ENCODE data around the gene NUDCD3.

Gene NUDCD3

DNA sequence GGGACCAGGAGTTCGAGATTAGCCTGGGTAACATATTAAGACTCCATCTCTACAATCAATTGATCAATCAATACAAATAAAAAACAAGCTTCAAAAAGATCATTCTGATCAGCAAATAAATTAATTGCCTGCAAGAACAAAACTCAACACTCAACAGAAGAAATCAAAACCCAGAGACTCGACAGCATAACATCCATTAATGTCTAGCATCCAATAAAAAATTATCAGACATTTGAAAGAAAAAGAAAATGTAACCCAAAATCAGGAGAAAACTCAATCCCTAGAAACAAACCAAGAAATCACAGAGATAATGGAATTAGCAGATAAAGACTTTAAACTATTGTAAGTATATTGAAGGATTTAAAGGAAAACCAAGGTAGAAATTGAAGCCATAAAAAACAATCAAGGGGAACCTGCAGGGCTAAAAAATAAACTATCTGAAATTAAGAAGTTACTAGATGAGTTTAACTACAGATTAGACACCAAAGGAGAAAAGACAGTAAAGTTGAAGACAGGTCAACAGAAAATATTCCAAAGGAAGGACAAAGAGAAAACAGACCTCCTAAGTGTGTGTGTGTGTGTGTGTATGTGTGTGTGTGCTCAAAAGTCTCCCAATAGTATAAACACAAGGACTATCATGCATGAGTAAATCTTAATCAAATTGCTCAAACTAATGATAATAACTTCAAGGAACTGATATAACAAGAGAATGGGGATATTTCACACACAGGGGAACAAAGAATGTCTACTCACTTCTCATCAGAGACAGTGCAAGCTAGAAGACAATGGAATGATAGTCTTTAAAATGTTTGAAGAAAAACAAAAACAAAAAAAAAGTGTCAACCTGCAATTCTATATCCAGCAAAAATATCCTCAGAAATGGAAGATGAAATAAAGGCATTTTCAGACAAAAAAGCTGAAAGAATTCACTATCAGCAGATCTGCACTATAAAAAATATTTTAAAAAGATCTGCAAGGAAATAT lies 7.7 kb downstream of the NUDCD3 start:
- DNase-seq (ENCODE audit: low read depth in 2 of 3, low spot score in 1 of 3), result no peak

DNA sequence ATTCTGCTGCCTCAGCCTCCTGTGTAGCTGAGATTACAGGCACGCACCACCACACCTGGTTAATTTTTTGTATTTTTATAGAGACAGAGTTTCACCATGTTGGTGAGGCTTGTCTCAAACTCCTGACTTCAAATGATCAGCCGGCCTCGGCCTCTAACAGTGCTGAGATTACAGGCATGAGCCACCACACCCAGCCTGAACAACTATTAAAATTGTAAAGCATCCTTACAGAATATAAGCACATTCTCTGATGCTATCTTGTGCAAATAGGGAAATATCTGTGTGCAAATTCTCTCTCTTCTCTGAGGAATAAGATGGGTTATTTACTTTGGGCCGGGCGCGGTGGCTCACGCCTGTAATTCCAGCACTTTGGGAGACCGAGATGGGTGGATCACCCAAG lies 12.5 kb downstream of the NUDCD3 start:
- no peak for DNase-seq (ENCODE audit: low read depth in 2 of 3, low spot score in 1 of 3)

DNA sequence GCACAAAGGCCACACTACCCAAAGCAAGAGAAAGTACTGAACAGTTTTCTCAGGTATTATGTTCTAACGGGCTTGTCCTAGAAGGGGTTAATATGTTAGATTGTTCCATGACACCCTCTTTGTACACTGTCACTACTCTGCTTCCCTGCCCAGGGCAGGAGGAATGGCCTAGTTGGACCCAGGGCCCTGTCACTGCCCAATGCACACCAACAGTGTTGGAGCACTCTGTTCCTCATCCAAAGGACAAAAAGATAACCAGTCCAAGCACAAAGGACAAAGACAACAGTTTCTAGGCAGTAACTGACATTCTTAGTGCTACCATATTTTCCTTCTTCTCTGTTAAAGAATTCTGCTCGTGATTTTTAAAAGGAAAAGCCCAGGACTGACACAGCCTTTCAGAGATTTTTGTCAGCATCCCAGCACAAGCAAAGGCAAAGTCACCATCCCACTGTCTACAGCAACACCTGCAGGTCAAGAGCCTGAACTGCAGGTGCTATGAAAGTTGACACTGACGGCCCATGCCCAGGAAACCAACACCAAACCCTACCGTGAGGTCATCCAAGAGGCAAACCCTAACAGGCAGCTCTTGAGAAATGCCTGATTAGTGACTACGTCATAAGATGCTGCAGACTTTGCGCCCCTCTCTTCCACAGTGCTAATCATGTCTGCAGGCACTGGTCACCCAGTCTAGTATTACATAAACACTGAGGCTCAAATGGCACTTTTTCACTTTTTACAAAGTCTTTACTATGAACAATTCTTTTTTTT lies 13.2 kb downstream of the NUDCD3 start:
- peak; percentile 33 to 53 (median 36) for DNase-seq (ENCODE audit: low read depth in 2 of 3, low spot score in 1 of 3)

DNA sequence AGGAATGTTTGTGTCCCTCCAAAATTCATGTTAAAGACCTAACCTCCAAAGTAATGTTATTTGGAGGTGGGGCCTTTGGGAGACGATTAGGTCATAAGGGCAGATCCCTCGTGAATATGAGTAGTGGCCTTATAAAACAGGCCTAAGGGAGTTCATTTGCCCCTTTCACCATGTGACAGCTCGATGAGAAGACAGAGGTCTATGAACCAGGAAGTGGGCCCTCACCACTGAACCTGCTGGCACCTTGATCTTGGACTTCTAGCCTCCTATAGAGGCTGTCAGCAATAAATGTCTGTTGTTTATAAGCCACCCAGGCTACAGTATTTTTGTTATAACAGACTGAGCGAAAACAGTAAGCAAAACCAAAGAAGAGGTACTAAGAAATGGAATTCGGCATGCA lies 14.1 kb downstream of the NUDCD3 start:
- DNase-seq (ENCODE audit: low read depth in 2 of 3, low spot score in 1 of 3), result no peak

DNA sequence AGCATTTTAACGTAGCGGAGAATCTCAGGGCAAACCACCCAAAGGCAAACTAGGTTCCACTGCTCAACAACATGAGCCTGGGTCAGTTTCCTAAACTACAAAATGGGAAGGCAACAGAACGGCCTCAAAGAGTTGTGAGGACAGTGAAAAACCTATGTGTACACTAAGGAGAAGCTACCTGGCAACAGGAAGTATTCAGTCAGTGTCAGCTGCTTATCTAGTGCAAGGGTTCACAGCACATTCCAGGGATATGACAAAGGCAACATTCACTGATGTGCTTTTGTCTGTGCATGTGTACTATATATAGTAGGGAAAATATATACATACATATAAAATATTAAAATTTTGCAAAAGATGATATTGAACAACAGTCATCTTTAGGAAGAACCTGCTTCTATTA lies 17.2 kb downstream of the NUDCD3 start:
- DNase-seq (ENCODE audit: low read depth in 2 of 3, low spot score in 1 of 3), result no peak

DNA sequence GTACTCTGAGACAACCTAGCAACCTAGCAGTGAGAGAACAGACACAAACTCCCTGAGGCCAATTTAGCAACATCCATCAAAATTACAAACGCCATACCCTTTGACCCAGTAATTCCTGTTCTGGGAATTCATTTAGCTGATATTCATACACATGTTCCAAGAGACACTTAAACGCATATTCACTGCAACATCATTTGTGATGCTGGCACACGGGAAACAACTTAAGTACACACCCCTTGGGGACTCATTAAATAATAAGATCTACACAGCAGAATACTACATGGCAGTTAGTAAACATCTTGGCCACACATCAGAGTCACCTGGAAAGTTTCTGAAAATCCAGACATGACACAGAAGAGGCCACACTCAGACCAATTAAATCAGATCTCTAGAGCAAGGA lies 17.6 kb downstream of the NUDCD3 start:
- no peak for DNase-seq (ENCODE audit: low read depth in 2 of 3, low spot score in 1 of 3)

DNA sequence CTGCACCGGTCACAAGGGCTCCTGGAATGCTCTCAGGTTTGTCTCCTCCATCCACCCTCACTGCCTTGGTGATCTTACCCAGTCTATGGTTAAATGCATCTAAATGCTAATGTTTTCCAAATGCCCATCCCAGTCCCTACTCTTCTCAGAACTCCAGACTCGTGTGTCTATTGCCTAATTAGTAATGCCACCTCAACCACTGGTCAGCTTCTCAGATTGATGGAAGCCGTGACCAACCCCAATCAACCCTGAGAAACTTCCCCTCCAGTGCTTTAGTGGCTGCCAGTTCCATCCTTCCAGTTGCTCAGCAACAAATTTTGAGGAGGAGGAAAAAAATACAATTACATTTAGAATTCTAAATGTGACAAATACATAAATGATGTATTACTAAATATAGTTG lies 18.6 kb downstream of the NUDCD3 start:
- no peak for DNase-seq (ENCODE audit: low read depth in 2 of 3, low spot score in 1 of 3)

DNA sequence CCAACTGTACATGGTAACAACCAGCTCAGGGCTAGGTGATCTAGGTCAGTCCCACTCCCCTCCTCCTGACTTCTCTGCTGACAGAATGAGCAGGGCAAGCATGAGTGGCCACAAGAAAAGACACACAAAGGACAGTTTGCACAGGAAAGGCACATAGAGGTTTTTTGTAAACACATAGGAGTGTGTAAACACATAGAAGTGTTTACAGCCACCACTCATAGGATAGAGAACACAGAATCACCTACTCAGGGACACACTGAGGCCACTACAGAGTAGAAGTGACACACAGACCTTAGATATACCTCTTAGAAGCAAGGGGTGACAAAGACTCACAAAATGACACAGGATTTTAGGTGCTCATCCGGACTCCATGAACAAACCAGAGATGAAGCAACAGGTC lies 19.0 kb downstream of the NUDCD3 start:
- no peak for DNase-seq (ENCODE audit: low read depth in 2 of 3, low spot score in 1 of 3)

DNA sequence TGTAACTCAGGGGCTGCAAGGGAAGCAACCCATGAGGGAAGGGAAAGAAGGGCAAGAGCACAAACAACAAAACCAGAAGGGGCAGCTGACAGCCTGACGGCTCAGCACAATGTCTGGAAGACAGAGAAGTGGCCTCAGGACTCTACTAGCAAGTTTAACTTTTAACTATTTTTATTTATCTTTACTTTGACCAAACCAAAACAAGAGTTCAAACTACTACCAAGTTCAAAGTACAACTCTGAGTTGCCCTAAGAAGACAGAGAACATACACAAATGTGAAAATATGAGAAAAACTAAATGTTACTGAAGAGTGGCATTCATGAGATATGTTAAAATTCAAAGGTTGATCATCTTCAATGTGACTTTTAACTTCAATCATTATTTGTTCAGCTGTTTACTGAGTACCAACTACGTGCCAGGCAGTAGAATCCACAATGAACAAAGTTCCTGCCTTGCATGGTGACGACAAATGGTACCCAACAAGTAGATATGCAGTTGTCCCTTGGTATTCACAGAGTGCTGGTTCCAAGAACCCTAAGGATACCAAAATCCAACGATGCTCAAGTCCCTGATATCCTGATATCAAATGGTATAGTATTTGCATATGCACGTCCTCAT lies 19.7 kb downstream of the NUDCD3 start:
- no peak for DNase-seq (ENCODE audit: low read depth in 2 of 3, low spot score in 1 of 3)

DNA sequence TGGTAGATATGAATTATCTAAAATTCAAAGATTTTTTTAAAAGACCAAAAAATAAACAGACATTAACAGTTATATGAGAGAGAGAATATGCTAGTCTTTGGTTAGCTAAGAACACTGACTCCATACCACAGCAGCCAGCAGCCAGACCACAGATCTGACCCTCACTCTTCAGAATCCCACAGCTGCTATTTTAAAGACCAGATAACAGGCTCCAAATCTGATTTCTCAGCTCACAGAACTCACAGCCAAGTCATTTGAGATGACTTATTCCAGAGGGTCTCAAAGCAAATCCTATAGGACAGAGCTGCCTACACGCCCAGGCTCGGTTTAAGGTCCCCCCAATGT lies 20.4 kb downstream of the NUDCD3 start:
- DNase-seq (ENCODE audit: low read depth in 2 of 3, low spot score in 1 of 3), result no peak

DNA sequence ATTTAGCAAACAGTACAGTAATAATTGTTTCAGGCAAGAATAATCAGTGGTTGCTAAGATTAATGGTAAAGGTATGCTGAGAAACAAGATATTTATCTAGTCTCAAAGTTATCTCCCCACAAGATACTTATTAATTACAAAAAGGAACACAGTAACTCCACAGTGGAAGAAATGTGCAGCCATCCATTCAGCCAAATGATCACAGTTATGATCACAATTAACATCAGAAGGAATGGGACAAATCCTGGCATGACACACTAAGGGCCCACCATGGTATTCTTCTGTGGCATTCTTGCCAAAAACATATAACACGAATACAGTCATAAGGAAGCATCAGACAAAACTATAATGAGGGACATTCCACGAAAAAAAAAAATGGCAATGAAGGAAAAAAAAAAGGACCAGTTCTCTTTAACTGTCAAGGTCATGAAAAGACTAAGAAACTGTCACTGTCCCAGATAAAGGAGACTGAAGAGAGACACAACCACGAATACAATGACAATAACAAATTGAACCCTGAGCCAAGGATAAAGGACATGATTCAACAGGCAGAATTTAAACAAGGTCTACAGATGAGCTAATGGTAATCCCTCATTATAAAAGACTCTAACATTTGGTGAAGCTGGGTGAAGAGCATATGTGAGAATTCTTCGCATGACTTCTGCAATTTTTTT lies 20.9 kb downstream of the NUDCD3 start:
- DNase-seq (ENCODE audit: low read depth in 2 of 3, low spot score in 1 of 3), result no peak

DNA sequence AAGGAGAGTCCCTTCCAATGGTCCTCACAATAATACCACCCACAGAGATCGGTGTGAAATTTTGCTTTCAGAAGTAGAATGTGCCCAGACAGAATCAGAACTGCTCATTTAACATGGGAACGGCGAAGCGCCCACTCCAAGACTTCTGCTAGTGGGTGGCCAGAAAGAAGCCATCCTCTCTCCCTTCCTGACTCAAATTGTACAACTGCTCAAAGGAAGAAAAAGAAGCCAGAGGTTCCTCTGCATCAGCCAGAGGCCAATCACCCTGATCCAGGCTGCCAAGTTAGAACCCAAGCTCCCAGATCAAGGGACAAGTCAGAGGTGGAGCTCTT lies 23.3 kb downstream of the NUDCD3 start:
- DNase-seq (ENCODE audit: low read depth in 2 of 3, low spot score in 1 of 3), result no peak

DNA sequence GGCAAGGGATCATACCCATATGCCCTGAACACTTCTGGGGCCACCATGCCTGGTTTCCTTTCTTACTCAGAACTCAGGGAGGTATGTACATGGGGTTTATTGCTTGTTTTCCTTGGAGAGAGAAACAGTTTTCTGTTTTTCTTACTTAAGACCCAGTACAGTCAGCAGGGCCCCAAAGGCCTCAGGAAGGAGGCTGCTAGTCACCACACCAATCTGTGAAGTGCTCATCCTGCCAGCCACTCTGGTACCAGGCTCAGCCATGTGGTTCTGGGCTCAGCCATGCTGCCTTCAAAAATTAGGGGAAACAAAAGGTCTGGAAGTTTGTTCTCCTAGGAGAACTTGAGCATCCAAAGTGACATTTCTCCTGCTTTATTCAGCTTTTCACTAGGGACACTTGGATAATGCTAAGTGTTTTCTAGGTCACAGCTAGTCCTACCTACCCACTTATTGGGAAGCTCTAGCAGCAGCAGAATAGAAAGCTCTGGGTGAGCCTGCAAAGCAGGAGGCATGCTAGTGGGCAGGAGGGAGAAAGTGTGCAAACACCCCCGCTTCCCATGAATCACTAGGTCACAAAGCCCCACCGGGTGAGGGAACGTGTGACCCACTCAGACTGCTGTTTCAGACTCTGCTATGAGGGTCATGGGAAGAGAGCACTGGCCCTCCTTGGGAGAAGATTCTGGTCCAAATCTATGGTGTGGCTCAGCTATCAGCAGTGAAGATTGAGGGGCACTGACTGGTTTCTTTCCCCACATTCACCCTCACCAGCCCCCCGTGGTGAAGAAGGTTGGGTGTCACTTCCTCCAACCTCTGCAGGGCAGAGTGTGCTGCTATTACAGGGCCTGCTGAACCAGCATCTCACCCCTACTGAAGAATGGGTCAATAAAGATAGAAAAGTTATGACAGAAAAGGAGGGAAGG lies 23.9 kb downstream of the NUDCD3 start:
- DNase-seq (ENCODE audit: low read depth in 2 of 3, low spot score in 1 of 3), result no peak

DNA sequence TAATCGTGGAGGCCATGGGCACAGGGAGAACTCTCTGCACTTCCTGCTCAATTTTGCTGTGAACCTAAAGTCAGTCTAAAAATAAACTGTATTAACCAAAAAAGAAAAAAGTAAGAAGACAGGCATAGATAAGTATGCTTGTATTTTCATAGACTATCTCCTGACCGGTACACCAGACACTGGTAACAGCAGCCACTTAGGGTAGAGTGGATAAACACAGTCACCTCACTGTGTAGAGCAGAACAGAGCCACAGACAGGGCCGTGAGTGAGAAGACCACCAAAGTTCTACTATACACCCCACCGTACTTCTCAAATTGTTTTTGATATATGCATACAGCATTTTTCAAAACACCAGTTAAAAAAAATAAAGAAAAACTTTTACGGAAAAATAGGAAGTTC lies 25.0 kb downstream of the NUDCD3 start:
- DNase-seq (ENCODE audit: low read depth in 2 of 3, low spot score in 1 of 3), result no peak

DNA sequence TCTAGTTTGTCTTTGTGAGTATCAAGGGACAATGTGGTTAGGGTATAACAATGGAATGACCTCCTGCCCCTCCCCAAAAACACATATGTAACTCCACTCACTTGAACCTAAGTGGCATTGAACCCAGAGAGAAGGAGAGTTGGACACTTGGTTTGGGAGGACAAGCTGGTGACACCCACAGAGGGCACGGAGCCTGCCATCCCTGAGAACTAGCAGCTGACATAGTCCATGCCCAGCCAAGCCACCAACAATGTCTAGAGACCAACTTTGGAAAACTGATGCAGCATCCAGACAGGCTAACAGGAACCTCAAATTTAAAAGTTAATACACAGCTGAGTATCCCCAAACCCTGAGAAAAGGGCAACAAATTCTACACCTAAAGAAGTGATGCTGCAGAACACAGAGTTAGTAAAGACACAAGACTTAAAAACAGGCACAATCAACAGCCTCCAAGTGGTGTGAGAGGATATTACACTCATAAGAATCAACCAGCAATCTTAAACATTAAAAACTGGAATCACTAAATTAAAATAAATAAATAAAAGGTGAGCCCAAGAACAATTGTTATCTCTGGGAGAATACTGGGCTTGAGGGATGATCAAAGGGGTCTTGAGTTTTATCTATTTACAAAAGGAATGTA lies 27.2 kb downstream of the NUDCD3 start:
- no peak for DNase-seq (ENCODE audit: low read depth in 2 of 3, low spot score in 1 of 3)

DNA sequence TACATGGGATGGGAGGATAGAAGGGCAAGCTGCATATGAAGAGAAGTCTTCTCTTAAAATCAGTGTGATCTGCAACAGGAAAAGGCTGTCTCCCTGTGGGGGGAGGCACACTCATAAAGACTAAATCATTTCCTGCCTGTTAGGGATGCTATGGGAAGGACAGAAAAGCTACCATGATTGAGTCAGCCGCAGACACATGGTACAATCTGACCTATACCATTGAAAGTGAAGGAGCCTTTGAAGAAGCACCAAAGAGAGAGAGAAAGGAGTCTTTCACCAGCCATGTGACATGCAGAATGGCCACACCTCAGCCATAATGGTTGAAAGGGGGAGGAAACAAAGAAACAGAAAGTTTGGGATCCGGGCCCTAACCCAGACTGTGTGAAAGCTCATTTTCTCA lies 29.1 kb downstream of the NUDCD3 start:
- peak in 2 of 3 donors; percentile 17 to 23 for DNase-seq (ENCODE audit: low read depth in 2 of 3, low spot score in 1 of 3)

DNA sequence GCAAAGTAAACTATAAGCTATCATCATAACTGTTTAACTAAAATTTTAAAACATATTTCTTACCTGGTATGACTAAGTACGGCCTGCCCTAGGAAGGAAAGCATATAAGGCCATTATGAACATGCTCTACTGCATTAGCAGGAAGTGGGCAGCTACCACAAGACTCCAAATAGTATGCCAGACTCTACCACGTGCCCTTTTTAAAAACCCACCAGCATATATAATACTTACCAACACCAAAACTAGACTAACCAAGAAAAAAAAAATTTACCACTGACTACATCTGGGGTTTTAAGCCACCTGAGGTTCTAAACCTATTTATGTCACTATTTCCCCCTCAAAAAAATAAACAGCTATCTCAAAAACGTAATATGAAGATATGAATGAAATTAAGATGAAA lies 30.1 kb downstream of the NUDCD3 start:
- DNase-seq (ENCODE audit: low read depth in 2 of 3, low spot score in 1 of 3), result peak in 2 of 3 donors; percentile 19 to 44

DNA sequence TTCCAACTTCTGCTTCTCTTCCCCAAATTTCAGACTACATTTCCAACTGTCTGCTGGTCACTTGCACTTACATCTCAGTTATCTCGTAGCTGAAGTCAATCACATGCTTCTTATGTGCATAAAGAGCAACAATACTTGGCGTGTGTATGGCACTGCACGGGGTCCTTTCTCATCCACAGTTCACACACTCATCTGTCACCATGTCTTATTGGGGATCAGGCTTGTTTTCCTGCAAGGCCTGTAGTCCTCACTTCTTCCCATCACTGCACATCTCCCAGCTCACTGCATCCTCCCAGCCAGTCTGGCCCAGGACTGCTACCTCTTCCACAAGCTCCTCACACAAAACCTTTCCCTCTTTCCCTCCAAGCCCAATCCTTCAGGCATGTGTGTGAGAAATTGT lies 35.3 kb downstream of the NUDCD3 start:
- no peak for DNase-seq (ENCODE audit: low read depth in 2 of 3, low spot score in 1 of 3)

DNA sequence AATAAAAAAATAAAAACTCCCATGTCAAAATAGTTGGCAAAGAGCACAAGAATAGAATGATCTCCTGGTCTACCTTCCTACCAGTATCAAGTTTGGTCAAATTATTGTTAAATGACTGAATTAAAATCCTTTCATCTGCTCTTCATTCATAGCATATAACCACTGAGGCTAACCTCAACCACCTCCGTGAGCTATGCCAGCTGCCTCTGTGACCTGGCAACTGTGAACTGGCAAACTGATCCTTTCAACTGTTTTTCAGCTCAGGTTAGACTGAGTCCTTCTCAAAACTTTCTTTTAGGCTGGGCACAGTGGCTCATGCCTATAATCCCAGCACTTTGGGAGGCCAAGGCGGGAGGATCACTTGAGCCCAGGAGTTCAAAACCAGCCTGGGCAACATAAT lies 36.1 kb downstream of the NUDCD3 start:
- no peak for DNase-seq (ENCODE audit: low read depth in 2 of 3, low spot score in 1 of 3)

DNA sequence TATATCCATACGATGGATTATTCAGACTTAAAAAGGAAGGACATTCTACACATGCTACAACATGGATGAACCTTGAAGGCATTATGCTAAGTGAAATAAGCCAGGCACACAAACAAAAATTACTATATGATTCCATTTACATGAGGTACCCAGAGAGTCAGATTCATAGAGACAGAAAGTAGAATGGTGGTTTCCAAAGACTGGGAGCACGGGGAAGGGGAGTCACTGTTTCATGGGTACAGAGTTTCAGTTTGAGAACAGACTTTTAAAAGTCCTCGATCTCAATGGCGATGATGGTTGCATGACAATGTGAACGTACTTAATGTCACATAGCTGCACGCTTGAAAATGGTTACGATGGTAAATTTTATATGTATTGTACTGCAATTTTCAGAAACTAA lies 39.3 kb downstream of the NUDCD3 start:
- DNase-seq (ENCODE audit: low read depth in 2 of 3, low spot score in 1 of 3), result no peak

Measured in stimulated activated CD4-positive, alpha-beta T cell treated with anti-CD3 and anti-CD28 coated beads, Interleukin-12 subunit alpha, Interleukin-12 subunit beta, amount 100 ng/mL, for 48 hours (primary cell).